NB4 (cell line): ENCODE results near the gene MICOS13.

Experiments used
- DNase-seq: peaks from one replicate; pipeline ENCODE4 v3.0.0; 2010; ENCODE audit warnings: low read depth
- H3K4me3 ChIP-seq: one replicate; pipeline ENCODE4 v1.5.1; 2011; ENCODE audit warnings: mild to moderate bottlenecking, low read depth, low read length, moderate library complexity
- MYC ChIP-seq: IDR thresholded peaks from 2 replicates; pipeline ENCODE4 v1.6.1; 2011; ENCODE audit warnings: low read depth, low read length
- POLR2A ChIP-seq: IDR thresholded peaks from 2 replicates; pipeline ENCODE4 v1.6.1; 2011; ENCODE audit warnings: mild to moderate bottlenecking; ENCODE audit not compliant: insufficient read length; ENCODE audit errors: extremely low read depth
- TF ChIP-seq, protein P1 (sequence below): IDR thresholded peaks from 2 replicates; pipeline ENCODE4 v1.6.1; 2011; ENCODE audit warnings: low read depth, low read length
- TF ChIP-seq, protein P2 (sequence below): IDR thresholded peaks from one replicate; pipeline ENCODE4 v1.5.1; 2012; ENCODE audit warnings: low read depth, low read length

Gene MICOS13

GRCh38 chr19:5681391-5682106, 1.2 kb upstream of the MICOS13 start:
- H3K4me3 ChIP-seq: no peak overlapping the region
- no peak for DNase-seq
- TF ChIP-seq, protein P1, sequence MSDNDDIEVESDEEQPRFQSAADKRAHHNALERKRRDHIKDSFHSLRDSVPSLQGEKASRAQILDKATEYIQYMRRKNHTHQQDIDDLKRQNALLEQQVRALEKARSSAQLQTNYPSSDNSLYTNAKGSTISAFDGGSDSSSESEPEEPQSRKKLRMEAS: no peak
- TF ChIP-seq, protein P2, sequence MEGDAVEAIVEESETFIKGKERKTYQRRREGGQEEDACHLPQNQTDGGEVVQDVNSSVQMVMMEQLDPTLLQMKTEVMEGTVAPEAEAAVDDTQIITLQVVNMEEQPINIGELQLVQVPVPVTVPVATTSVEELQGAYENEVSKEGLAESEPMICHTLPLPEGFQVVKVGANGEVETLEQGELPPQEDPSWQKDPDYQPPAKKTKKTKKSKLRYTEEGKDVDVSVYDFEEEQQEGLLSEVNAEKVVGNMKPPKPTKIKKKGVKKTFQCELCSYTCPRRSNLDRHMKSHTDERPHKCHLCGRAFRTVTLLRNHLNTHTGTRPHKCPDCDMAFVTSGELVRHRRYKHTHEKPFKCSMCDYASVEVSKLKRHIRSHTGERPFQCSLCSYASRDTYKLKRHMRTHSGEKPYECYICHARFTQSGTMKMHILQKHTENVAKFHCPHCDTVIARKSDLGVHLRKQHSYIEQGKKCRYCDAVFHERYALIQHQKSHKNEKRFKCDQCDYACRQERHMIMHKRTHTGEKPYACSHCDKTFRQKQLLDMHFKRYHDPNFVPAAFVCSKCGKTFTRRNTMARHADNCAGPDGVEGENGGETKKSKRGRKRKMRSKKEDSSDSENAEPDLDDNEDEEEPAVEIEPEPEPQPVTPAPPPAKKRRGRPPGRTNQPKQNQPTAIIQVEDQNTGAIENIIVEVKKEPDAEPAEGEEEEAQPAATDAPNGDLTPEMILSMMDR: no peak
- no peak for TF ChIP-seq POLR2A

GRCh38 chr19:5680084-5680436, 256 bp downstream of the MICOS13 start:
- peak overlapping the region; percentile 86 for H3K4me3 ChIP-seq
- TF ChIP-seq POLR2A (no peak), MYC (no peak)
- TF ChIP-seq, protein P2: no peak
- TF ChIP-seq, protein P1: no peak
- DNase-seq: no peak

DNA sequence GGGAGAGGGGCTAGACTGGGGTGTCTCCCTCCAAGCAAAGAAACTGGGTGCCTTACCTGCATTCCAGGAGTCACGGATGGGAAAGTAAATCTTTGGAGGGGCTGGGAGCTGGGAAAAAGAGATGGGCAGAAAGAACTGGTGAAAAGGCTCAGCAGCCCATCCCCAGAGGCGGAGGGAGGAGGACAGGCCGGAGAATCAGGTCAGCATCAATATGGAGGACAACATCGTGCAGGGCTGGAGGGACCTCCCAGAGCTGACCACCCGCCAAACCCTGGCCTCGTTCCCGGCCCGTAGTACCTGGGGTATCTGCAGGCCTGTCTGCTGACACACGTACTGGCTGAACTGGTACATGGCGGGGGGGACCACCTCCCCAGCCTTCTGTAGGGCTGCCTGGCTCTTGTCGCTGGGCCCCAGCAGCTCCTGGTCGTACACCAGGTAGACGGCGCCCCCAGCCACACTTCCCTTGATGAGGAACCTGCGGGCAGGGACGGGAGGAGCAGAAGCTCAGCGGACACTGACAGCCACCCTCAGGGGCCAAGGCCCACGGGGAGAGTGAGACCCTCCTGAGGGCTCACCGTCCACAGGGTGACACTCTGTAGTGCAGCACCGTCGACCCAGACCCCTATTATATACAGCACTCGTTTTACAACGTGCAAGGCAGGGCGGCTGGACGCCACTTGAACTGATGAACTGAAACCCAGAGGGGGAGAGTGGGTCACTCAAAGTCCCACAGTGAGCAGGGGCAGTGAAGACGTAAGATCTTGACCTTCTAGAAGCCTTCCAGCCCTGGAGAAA, 830 bp downstream of the MICOS13 start:
- peak; percentile 21 for DNase-seq
- TF ChIP-seq MYC (peak; percentile 39), POLR2A (no peak)
- peak overlapping the region; percentile 86 for H3K4me3 ChIP-seq

GRCh38 chr19:5678071-5678718, 2.1 kb downstream of the MICOS13 start:
- no peak for DNase-seq
- H3K4me3 ChIP-seq: no peak overlapping the region
- no peak for TF ChIP-seq POLR2A
- no peak for TF ChIP-seq MYC
- TF ChIP-seq, protein P1: no peak
- TF ChIP-seq, protein P2: no peak

DNA sequence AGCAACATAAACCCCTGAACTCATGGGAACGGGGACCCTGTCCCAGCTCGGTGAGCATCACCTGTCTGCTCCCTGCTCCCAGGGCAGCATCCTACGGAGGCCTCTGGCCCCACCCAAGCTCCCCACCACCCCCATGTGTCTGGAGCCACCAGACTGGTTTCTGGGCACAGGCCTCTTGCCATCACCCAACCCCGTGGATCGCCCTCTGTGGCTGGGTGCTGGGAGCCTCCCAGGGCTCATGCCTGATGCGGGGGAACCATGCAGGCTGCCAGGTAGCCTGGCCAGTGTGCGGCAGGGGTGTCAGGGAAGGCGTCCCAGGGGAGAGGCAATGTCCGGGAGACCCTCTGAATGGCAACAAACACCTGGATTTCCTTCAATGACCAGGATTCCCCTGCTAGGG, 2.7 kb downstream of the MICOS13 start:
- TF ChIP-seq POLR2A (no peak), MYC (no peak)
- TF ChIP-seq, protein P2: no peak
- TF ChIP-seq, protein P1: no peak
- H3K4me3 ChIP-seq: no peak overlapping the region
- DNase-seq: no peak

DNA sequence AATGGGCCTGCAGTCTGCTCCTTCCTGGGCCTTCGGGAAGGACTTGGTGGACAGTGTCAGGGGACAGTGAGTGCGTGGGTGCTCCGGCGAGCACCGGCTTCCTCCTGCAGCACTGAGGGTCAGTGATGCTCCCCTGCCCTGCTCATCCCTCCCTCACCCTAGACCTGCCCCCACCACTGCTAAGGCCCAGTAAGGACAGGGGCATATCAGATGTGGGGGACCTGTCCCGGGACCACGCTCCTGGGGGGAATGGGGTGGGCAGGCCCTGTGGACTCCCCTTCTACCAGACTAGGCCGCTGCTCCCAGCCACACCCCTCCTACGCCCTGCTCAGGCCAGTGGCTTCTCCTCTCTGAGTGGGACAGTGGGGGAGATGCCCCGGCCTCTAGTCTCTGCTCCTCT, 3.2 kb downstream of the MICOS13 start:
- TF ChIP-seq POLR2A: no peak
- TF ChIP-seq, protein P2: no peak
- TF ChIP-seq, protein P1: no peak
- TF ChIP-seq MYC: no peak
- DNase-seq: no peak
- H3K4me3 ChIP-seq: no peak overlapping the region
